Measurements from ENCODE around the gene CTNND2. TPM values are rescaled to one million over a fixed set of nuclear protein-coding genes. Genes with fewer than 3 reads are reported as not detected.

The CTNND2 gene
- total RNA-seq (10 to 100 TPM; 11.3 to 17.2 TPM), polyA plus RNA-seq (ENCODE audit: insufficient read depth, low read depth, low replicate concordance) (9.1 TPM)
- long read RNA-seq, donor 1: 0 reads
- long read RNA-seq, donor 2: 0 reads

GRCh38 chr5:11904265-11904906 lies at the start of gene CTNND2:
CTNND2 (minus strand) TSS chr5:11904446; CDS start chr5:11903853, 593 bp downstream.
- WGBS, 2 donors: 0% methylated on average over 3 to 30 of the region's 64 CpGs
- H3K27me3 ChIP-seq: no peaks in the 10 kb centered on the region
- intact Hi-C loops (cut with DNase I; ENCODE audit: low total_unique reads): no loop called here
- H3K27ac ChIP-seq: no peak within 1 kb of the TSS
- peak; percentile 70 for DNase-seq
- H3K9me3 ChIP-seq: no peaks in the 10 kb centered on the region
- H3K4me3 ChIP-seq: peak within 1 kb of the TSS; percentile 33 to 51
- H3K36me3 ChIP-seq (ENCODE audit: low read depth, missing control alignments): no peaks in the 10 kb centered on the region
- no peak for TF ChIP-seq POLR2A (IDR thresholded peaks at IDR 0.05)
- no peaks in the 10 kb centered on the region for H3K4me1 ChIP-seq

- H3K27ac ChIP-seq: no peak overlapping the region
- DNase-seq: no peak
- no peak overlapping the region for H3K4me3 ChIP-seq
- intact Hi-C loops (cut with DNase I; ENCODE audit: low total_unique reads): no loop called here
- H3K36me3 ChIP-seq (ENCODE audit: low read depth, missing control alignments): no peaks in the 10 kb centered on the region
- no peaks in the 10 kb centered on the region for H3K27me3 ChIP-seq
- no peaks in the 10 kb centered on the region for H3K4me1 ChIP-seq
- no peaks in the 10 kb centered on the region for H3K9me3 ChIP-seq
- TF ChIP-seq CTCF (IDR thresholded peaks at IDR 0.05) (no peak), POLR2A (IDR thresholded peaks at IDR 0.05) (no peak)
Observed at GRCh38 chr5:11946317-11946716, 42.1 kb upstream of the CTNND2 start.

- Histone ChIP-seq H3K4me3 (no peak overlapping the region), H3K4me1 (no peaks in the 10 kb centered on the region), H3K27me3 (no peaks in the 10 kb centered on the region), H3K27ac (no peak overlapping the region), H3K36me3 (ENCODE audit: low read depth, missing control alignments) (no peaks in the 10 kb centered on the region), H3K9me3 (no peaks in the 10 kb centered on the region)
- no peak for DNase-seq
- TF ChIP-seq CTCF (IDR thresholded peaks at IDR 0.05) (no peak), POLR2A (IDR thresholded peaks at IDR 0.05) (no peak)
- intact Hi-C loops (cut with DNase I; ENCODE audit: low total_unique reads): no loop called here
Observed at GRCh38 chr5:11941566-11941965, 37.3 kb upstream of the CTNND2 start.

GRCh38 chr5:11931638-11932037 lies 27.4 kb upstream of the CTNND2 start:
- Histone ChIP-seq H3K27ac (no peak overlapping the region), H3K27me3 (no peaks in the 10 kb centered on the region), H3K4me3 (no peak overlapping the region), H3K9me3 (no peaks in the 10 kb centered on the region), H3K4me1 (no peaks in the 10 kb centered on the region), H3K36me3 (ENCODE audit: low read depth, missing control alignments) (no peaks in the 10 kb centered on the region)
- DNase-seq: no peak
- TF ChIP-seq POLR2A (IDR thresholded peaks at IDR 0.05) (no peak), CTCF (IDR thresholded peaks at IDR 0.05) (no peak)
- WGBS, 2 donors: 63 to 75% methylated on average over 5 to 20 of the region's 20 CpGs
- intact Hi-C loops (cut with DNase I; ENCODE audit: low total_unique reads): no loop called here

- Histone ChIP-seq H3K4me3 (no peak overlapping the region), H3K27ac (no peak overlapping the region), H3K9me3 (no peaks in the 10 kb centered on the region), H3K27me3 (no peaks in the 10 kb centered on the region), H3K36me3 (ENCODE audit: low read depth, missing control alignments) (no peaks in the 10 kb centered on the region), H3K4me1 (no peaks in the 10 kb centered on the region)
- intact Hi-C loops (cut with DNase I; ENCODE audit: low total_unique reads): no loop called here
- WGBS, 2 donors: 72 to 75% methylated on average over 4 of the region's 4 CpGs
- no peak for TF ChIP-seq POLR2A (IDR thresholded peaks at IDR 0.05)
- TF ChIP-seq CTCF (IDR thresholded peaks at IDR 0.05): no peak
- DNase-seq: no peak
Observed at GRCh38 chr5:11928909-11929308, 24.7 kb upstream of the CTNND2 start.
